Measurements from ENCODE around the gene CCNT1. TPM values are rescaled to one million over a fixed set of nuclear protein-coding genes. Genes with fewer than 3 reads are reported as not detected.

The CCNT1 gene
- total and polyA plus RNA-seq, 4 donors = 3.2 to 18.2 (median 10.4) TPM

DNA sequence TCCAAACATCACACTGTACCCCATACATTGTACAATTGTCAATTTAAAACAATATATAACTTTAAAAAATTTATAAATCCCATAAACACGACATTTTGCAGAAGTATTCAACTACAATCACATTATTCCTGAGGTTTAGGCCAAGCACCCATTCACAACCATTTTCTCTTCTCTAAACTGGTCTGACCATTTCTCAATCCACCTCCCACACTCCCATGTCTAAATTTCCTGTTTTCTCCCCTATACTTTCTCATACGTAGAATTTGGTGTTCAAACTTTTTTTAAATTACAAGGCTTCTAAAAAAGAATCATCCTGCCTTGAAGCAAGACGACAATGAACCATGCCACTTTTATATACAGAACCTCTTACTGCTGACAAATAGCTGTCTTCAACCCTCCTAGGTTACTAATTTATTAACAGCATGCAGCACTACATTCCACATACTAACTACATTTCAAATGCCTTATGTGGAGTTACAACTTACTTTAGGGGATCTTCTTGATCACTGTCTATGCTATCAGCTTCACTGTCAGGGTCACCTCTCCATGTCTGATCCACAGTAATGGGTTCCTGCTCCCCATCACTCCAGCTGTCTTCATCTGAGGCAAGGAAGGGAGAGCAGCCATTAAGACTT is 37.8 kb downstream of the CCNT1 start:
- TF ChIP-seq YY1 (IDR thresholded peaks at IDR 0.05) (no peak), NR2F2 (IDR thresholded peaks at IDR 0.05) (no peak), RAD21 (IDR thresholded peaks at IDR 0.05) (no peak), FOXA1 (IDR thresholded peaks at IDR 0.05) (no peak), SP1 (IDR thresholded peaks at IDR 0.05) (no peak), EGR1 (IDR thresholded peaks at IDR 0.05; ENCODE audit: low read depth in 2 of 2) (no peak)
- TF ChIP-seq, protein P1, sequence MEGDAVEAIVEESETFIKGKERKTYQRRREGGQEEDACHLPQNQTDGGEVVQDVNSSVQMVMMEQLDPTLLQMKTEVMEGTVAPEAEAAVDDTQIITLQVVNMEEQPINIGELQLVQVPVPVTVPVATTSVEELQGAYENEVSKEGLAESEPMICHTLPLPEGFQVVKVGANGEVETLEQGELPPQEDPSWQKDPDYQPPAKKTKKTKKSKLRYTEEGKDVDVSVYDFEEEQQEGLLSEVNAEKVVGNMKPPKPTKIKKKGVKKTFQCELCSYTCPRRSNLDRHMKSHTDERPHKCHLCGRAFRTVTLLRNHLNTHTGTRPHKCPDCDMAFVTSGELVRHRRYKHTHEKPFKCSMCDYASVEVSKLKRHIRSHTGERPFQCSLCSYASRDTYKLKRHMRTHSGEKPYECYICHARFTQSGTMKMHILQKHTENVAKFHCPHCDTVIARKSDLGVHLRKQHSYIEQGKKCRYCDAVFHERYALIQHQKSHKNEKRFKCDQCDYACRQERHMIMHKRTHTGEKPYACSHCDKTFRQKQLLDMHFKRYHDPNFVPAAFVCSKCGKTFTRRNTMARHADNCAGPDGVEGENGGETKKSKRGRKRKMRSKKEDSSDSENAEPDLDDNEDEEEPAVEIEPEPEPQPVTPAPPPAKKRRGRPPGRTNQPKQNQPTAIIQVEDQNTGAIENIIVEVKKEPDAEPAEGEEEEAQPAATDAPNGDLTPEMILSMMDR (IDR thresholded peaks at IDR 0.05; ENCODE audit: low read depth, low read length, missing input control) = no peak
- Histone ChIP-seq H3K27me3 (ENCODE audit: control insufficient read depth in 4 of 4, insufficient read depth in 4 of 4, low read length in 3 of 4) (no peaks in the 10 kb centered on the region), H3K27ac (ENCODE audit: low read depth in 1 of 2, low read length in 2 of 2) (no peak overlapping the region), H3K4me1 (ENCODE audit: control insufficient read depth in 4 of 4, insufficient read depth in 4 of 4, low read length in 3 of 4) (peaks cover 10 to 26% (median 19%) of the 10 kb centered on the region in 4 donors), H3K9ac (ENCODE audit: low read depth in 1 of 2, low read length in 2 of 2) (no peak overlapping the region), H3K36me3 (ENCODE audit: control insufficient read depth in 4 of 4, insufficient read depth in 3 of 4, low read depth in 1 of 4, low read length in 3 of 4) (peaks cover under 1 to 22% (median 16%) of the 10 kb centered on the region in 4 donors), H3K9me3 (ENCODE audit: control insufficient read depth in 4 of 4, low read length in 3 of 4) (no peaks in the 10 kb centered on the region), H3K4me3 (ENCODE audit: low read depth in 1 of 3, low read length in 3 of 3) (no peak overlapping the region)
- WGBS = 73% methylated on average over 3 of the region's 3 CpGs
- no peak for DNase-seq (ENCODE audit: low spot score)

DNA sequence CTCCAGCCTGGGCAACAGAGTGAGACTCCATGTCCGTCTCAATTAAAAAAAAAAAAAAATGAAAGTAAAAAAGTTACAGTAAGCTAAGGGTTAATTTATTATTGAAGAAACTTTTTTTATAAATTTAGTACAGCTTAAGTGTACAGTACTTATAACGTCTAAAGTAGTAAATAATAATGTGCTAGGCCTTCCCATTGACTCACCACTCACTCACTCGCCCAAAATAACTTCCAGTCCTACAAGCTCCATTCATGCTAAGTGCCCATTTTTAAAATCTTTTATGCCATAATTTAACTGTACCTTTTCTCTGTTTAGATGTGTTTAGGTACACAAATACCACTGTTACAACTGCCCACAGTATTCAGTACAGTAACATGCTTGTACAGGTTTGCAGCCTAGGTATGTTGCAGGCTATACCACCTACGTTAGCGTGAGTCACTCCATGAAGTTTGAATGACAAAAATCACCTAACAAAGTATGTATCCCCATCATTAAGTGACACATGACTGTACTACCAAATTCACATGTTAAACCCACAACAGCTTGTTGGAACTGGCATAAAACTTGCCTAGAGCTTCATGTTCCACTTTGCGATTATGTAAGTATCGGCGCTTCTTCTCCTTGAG is 45.2 kb downstream of the CCNT1 start:
- Histone ChIP-seq H3K27ac (ENCODE audit: low read depth in 1 of 2, low read length in 2 of 2) (no peak overlapping the region), H3K4me1 (ENCODE audit: control insufficient read depth in 4 of 4, insufficient read depth in 4 of 4, low read length in 3 of 4) (no peaks in the 10 kb centered on the region), H3K9ac (ENCODE audit: low read depth in 1 of 2, low read length in 2 of 2) (no peak overlapping the region), H3K9me3 (ENCODE audit: control insufficient read depth in 4 of 4, low read length in 3 of 4) (no peaks in the 10 kb centered on the region), H3K36me3 (ENCODE audit: control insufficient read depth in 4 of 4, insufficient read depth in 3 of 4, low read depth in 1 of 4, low read length in 3 of 4) (peaks cover 17 to 54% (median 44%) of the 10 kb centered on the region in 4 donors), H3K4me3 (ENCODE audit: low read depth in 1 of 3, low read length in 3 of 3) (no peak overlapping the region), H3K27me3 (ENCODE audit: control insufficient read depth in 4 of 4, insufficient read depth in 4 of 4, low read length in 3 of 4) (no peaks in the 10 kb centered on the region)
- 91% methylated on average over 8 of the region's 8 CpGs for WGBS
- TF ChIP-seq TAF1 (conservative IDR thresholded peaks at IDR 0.05) = no peak
- TF ChIP-seq EGR1 (IDR thresholded peaks at IDR 0.05; ENCODE audit: low read depth in 2 of 2) = no peak
- TF ChIP-seq, protein P1 (IDR thresholded peaks at IDR 0.05; ENCODE audit: low read depth, low read length, missing input control) = no peak
- TF ChIP-seq NR2F2 (IDR thresholded peaks at IDR 0.05) = no peak
- no peak for TF ChIP-seq SP1 (IDR thresholded peaks at IDR 0.05)
- TF ChIP-seq FOXA2 (IDR thresholded peaks at IDR 0.05) = no peak
- no peak for TF ChIP-seq GABPA (IDR thresholded peaks at IDR 0.05 in 1 of 2, conservative IDR thresholded peaks at IDR 0.05 in 1 of 2)
- no peak for DNase-seq (ENCODE audit: low spot score)

DNA sequence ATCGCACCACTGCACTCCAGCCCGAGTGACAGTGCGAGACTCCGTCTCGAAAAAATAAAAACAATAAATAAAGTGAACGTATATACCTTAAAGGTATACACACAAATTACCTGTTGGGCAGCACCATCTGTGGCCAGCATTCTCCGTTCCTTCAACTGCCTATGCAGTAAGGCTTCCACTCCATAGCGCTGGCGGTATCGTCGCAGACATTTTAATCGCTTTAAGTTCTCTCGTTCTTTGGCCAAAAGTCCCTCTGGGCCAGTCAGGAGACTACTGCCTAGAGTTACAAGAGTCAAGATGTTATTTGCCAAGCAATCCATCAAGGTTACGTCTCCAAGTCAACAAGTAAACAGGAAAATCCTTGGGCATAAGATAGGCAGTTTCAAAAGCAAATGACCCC is 47.5 kb downstream of the CCNT1 start:
- no peak for TF ChIP-seq HNF4A (conservative IDR thresholded peaks at IDR 0.05)
- TF ChIP-seq EGR1 (IDR thresholded peaks at IDR 0.05; ENCODE audit: low read depth in 2 of 2) = no peak
- no peak for TF ChIP-seq FOXA1 (IDR thresholded peaks at IDR 0.05)
- TF ChIP-seq RAD21 (IDR thresholded peaks at IDR 0.05) = no peak
- TF ChIP-seq, protein P2, sequence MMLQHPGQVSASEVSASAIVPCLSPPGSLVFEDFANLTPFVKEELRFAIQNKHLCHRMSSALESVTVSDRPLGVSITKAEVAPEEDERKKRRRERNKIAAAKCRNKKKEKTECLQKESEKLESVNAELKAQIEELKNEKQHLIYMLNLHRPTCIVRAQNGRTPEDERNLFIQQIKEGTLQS (IDR thresholded peaks at IDR 0.05) = no peak
- no peak for TF ChIP-seq YY1 (IDR thresholded peaks at IDR 0.05)
- TF ChIP-seq HNF4G (IDR thresholded peaks at IDR 0.05) = no peak
- no peak for TF ChIP-seq RXRA (IDR thresholded peaks at IDR 0.05)
- TF ChIP-seq FOXA2 (IDR thresholded peaks at IDR 0.05) = no peak
- TF ChIP-seq, protein P1 (IDR thresholded peaks at IDR 0.05; ENCODE audit: low read depth, low read length, missing input control) = no peak
- TF ChIP-seq TAF1 (conservative IDR thresholded peaks at IDR 0.05) = no peak
- peaks cover 22 to 62% (median 47%) of the 10 kb centered on the region in 4 donors for H3K36me3 ChIP-seq (ENCODE audit: control insufficient read depth in 4 of 4, insufficient read depth in 3 of 4, low read depth in 1 of 4, low read length in 3 of 4)
- WGBS = 96% methylated on average over 14 of the region's 14 CpGs

More for the DNA sequence above, 47.5 kb downstream of the CCNT1 start:
- H3K4me3 ChIP-seq (ENCODE audit: low read depth in 1 of 3, low read length in 3 of 3) = no peak overlapping the region
- no peak overlapping the region for H3K27ac ChIP-seq (ENCODE audit: low read depth in 1 of 2, low read length in 2 of 2)
- no peak for DNase-seq (ENCODE audit: low spot score)
- H3K9me3 ChIP-seq (ENCODE audit: control insufficient read depth in 4 of 4, low read length in 3 of 4) = no peaks in the 10 kb centered on the region
- no peaks in the 10 kb centered on the region for H3K27me3 ChIP-seq (ENCODE audit: control insufficient read depth in 4 of 4, insufficient read depth in 4 of 4, low read length in 3 of 4)
- no peak overlapping the region for H3K9ac ChIP-seq (ENCODE audit: low read depth in 1 of 2, low read length in 2 of 2)
- no peaks in the 10 kb centered on the region for H3K4me1 ChIP-seq (ENCODE audit: control insufficient read depth in 4 of 4, insufficient read depth in 4 of 4, low read length in 3 of 4)
